A673 (cell line): ENCODE measurements around the gene PGBD5. TPM values are rescaled to one million over a fixed set of nuclear protein-coding genes. Genes with fewer than 3 reads are reported as not detected.

Experiments used
- BruUV-seq: library from RNA; stranded (reverse); fragments of 400-500 nt; replicated peaks from 2 replicates; lab custom pipeline; 2021; lab: Mats Ljungman, UMichigan
- CTCF ChIA-PET: fragments of 300-600 bp; sonication (Branson Sonifier 250); formaldehyde crosslinking; loops from one replicate; lab custom pipeline; 2022; ENCODE audit warnings: antibody characterized with exemption; lab: Charles Lee
- POLR2A ChIA-PET: fragments of 300-600 bp; sonication (Branson Sonifier 250); formaldehyde crosslinking; loops from one replicate; lab custom pipeline; 2022; ENCODE audit warnings: antibody characterized with exemption; ENCODE audit not compliant: low non-redundant PET; lab: Charles Lee
- DNase-seq: peaks from one replicate; pipeline ENCODE4 v3.0.0-alpha.2; 2015; ENCODE audit warnings: low spot score
- H3K27ac ChIP-seq: fragments of 200-600 bp; sonication (generic); 2 replicates; pipeline ENCODE4 v1.5.1; 2016; ENCODE audit warnings: mixed run types, low read depth, mild to moderate bottlenecking, mixed read lengths, antibody characterized with exemption, low read length; ENCODE audit not compliant: poor library complexity, severe bottlenecking
- H3K27me3 ChIP-seq: fragments of 200-600 bp; sonication (generic); replicated peaks from 2 replicates; pipeline ENCODE4 v1.6.1; 2017; ENCODE audit warnings: mixed run types, low read depth, mild to moderate bottlenecking, mixed read lengths, antibody characterized with exemption, low read length; ENCODE audit not compliant: insufficient read depth, poor library complexity
- H3K36me3 ChIP-seq: fragments of 200-600 bp; sonication (generic); 2 replicates; pipeline ENCODE4 v1.6.1; 2016; ENCODE audit warnings: mixed run types, mild to moderate bottlenecking, mixed read lengths, antibody characterized with exemption, low read length; ENCODE audit not compliant: insufficient read depth, poor library complexity, severe bottlenecking
- H3K4me1 ChIP-seq: fragments of 200-600 bp; sonication (generic); 2 replicates; pipeline ENCODE4 v1.6.1; 2017; ENCODE audit warnings: mixed run types, mild to moderate bottlenecking, mixed read lengths, antibody characterized with exemption, low read length; ENCODE audit not compliant: insufficient read depth, poor library complexity, severe bottlenecking
- H3K4me3 ChIP-seq: fragments of 200-600 bp; sonication (generic); 2 replicates; pipeline ENCODE4 v1.5.1; 2016; ENCODE audit warnings: low read depth, mixed run types, mild to moderate bottlenecking, mixed read lengths, low read length; ENCODE audit not compliant: poor library complexity, severe bottlenecking
- H3K9me3 ChIP-seq: fragments of 200-600 bp; sonication (generic); 2 replicates; pipeline ENCODE4 v1.6.1; 2016; ENCODE audit warnings: mixed run types, low read depth, mild to moderate bottlenecking, mixed read lengths, antibody characterized with exemption, low read length; ENCODE audit not compliant: poor library complexity, severe bottlenecking
- CTCF ChIP-seq: fragments of 300-800, 200-600 bp; sonication (generic); conservative IDR thresholded peaks from 2 replicates; pipeline ENCODE4 v1.5.1; 2017; ENCODE audit warnings: low read depth, mild to moderate bottlenecking, antibody characterized with exemption, low read length, moderate library complexity, mixed read lengths
- EZH2 ChIP-seq: fragments of 200-600 bp; sonication (generic); IDR thresholded peaks from 2 replicates; pipeline ENCODE4 v1.6.1; 2017; ENCODE audit warnings: borderline replicate concordance, low read depth, mild to moderate bottlenecking, mixed read lengths, antibody characterized with exemption, low read length; ENCODE audit not compliant: poor library complexity, severe bottlenecking
- intact Hi-C: fragments of 100-400 bp; cut with micrococcal nuclease; formaldehyde crosslinking; loops from one replicate; pipeline ENCODE4 v1.10.0; 2022; ENCODE audit not compliant: unreplicated experiment
- total RNA-seq: library from RNA; stranded (reverse); gene quantifications from 2 replicates; pipeline ENCODE4 v1.2.3, GENCODE V29; 2021

PGBD5 gene
- total RNA-seq, 1 experiment from 2014 or later = 0.52 TPM

GRCh38 chr1:230309646-230310177, 116.4 kb downstream of the PGBD5 start:
- Histone ChIP-seq H3K9me3 (no peaks in the 10 kb centered on the region), H3K27me3 (no peaks in the 10 kb centered on the region), H3K4me1 (peaks cover 16% of the 10 kb centered on the region), H3K27ac (no peak overlapping the region), H3K36me3 (no peaks in the 10 kb centered on the region), H3K4me3 (no peak overlapping the region)
- ChIA-PET CTCF (interaction anchor here (0.5 to 1.3 kb wide), 2 partner anchors 649 to 783 kb away, joined by 3 to 4 read pairs; no protein-coding TSS in a partner anchor), POLR2A (no interaction called here)
- BruUV-seq = no TSS peak
- intact Hi-C loops = loop anchor here (1.0 to 5.0 kb wide), 5 partner anchors 597 to 1637 kb away; partner anchors contain the start of gene NUP133
- DNase-seq = no peak
- TF ChIP-seq EZH2 = no peak
- no peak for TF ChIP-seq CTCF

GRCh38 chr1:230308821-230309220, 117.3 kb downstream of the PGBD5 start:
- no peak overlapping the region for H3K4me3 ChIP-seq
- DNase-seq = no peak
- TF ChIP-seq EZH2 (no peak), CTCF (no peak)
- no peak overlapping the region for H3K27ac ChIP-seq
- ChIA-PET POLR2A (no interaction called here), CTCF (interaction anchor here (0.6 kb wide), 1 partner anchor 646 kb away, joined by 4 read pairs; no protein-coding TSS in a partner anchor)
- H3K4me1 ChIP-seq = peaks cover 16% of the 10 kb centered on the region
- H3K36me3 ChIP-seq = no peaks in the 10 kb centered on the region
- H3K27me3 ChIP-seq = no peaks in the 10 kb centered on the region
- H3K9me3 ChIP-seq = no peaks in the 10 kb centered on the region
- BruUV-seq = no TSS peak
- intact Hi-C loops = loop anchor here (5.0 kb wide), 2 partner anchors 802 to 1637 kb away; partner anchors contain the start of gene NUP133

- POLR2A ChIA-PET = no interaction called here
Measured at GRCh38 chr1:230308039-230308438, 118.1 kb downstream of the PGBD5 start.

More at GRCh38 chr1:230308039-230308438, 118.1 kb downstream of the PGBD5 start:
- CTCF ChIA-PET = no interaction called here
- BruUV-seq = no TSS peak
- Histone ChIP-seq H3K27me3 (no peaks in the 10 kb centered on the region), H3K4me1 (peaks cover 24% of the 10 kb centered on the region), H3K36me3 (no peaks in the 10 kb centered on the region), H3K9me3 (no peaks in the 10 kb centered on the region), H3K27ac (no peak overlapping the region), H3K4me3 (no peak overlapping the region)
- TF ChIP-seq EZH2 = no peak
- intact Hi-C loops = loop anchor here (5.0 kb wide), 2 partner anchors 801 to 1636 kb away; partner anchors contain the start of gene NUP133
- no peak for DNase-seq
